ENCODE data around the gene TPRN. TPM values are rescaled to one million over a fixed set of nuclear protein-coding genes. Genes with fewer than 3 reads are reported as not detected.

Gene TPRN
- total RNA-seq, 1 experiment from 2014 or later, result 24.9 TPM

GRCh38 chr9:137242269-137243203, 42.0 kb upstream of the TPRN start:
- H3K79me2 ChIP-seq (ENCODE audit: insufficient read depth, low read length), result peaks cover 40% of the 10 kb centered on the region
- peaks cover 21 to 46% of the 10 kb centered on the region in 2 experiments for H3K4me1 ChIP-seq (ENCODE audit: control insufficient read depth in 1 of 2, insufficient read depth in 2 of 2, low read length in 2 of 2)
- ATAC-seq (no peak), DNase-seq (ENCODE audit: low read depth, low spot score) (no peak)
- BruUV-seq (replicated peaks), result no TSS peak
- H3K27me3 ChIP-seq (ENCODE audit: insufficient read depth, low read length), result no peaks in the 10 kb centered on the region
- POLR2A ChIA-PET, result interaction anchor here (0.7 to 1.7 kb wide), 9 partner anchors 10 to 166 kb away, joined by 3 to 13 read pairs (median 3); partner anchors contain the start of genes NELFB, RNF224, TPRN and UAP1L1
- H3K9ac ChIP-seq (ENCODE audit: low read length), result peak overlapping the region; percentile 93
- H3K4me3 ChIP-seq (replicated peaks in 1 of 2; ENCODE audit: low read depth in 1 of 2, low read length in 2 of 2), result peak overlapping the region; percentile 85 to 96
- RAD21 ChIA-PET (ENCODE audit: low non-redundant PET in 1 of 2, low total read pairs in 2 of 2, uncharacterized antibody in 2 of 2, unreplicated experiment in 2 of 2), result interaction anchor here in 1 of 2 experiments (0.6 kb wide), 1 partner anchor 44 kb away, joined by 4 read pairs; no protein-coding TSS in a partner anchor
- H4K20me1 ChIP-seq (ENCODE audit: insufficient read depth), result peaks cover 21% of the 10 kb centered on the region; the same call in 1 of the 2 replicates
- peak overlapping the region; percentile 96 for H3K27ac ChIP-seq (ENCODE audit: low read depth, low read length)
- H3K9me3 ChIP-seq (ENCODE audit: control insufficient read depth in 1 of 2, insufficient read depth in 1 of 2, low read depth in 1 of 2, low read length in 2 of 2), result no peaks in the 10 kb centered on the region
- no peaks in the 10 kb centered on the region for H3K9me2 ChIP-seq (ENCODE audit: insufficient read depth)
- intact Hi-C loops (cut with micrococcal nuclease), result no loop called here
- peaks cover 11 to 21% of the 10 kb centered on the region in 2 experiments for H3K36me3 ChIP-seq (ENCODE audit: control insufficient read depth in 1 of 2, insufficient read depth in 2 of 2, low read length in 2 of 2)
- CTCF ChIA-PET, result interaction anchor here (0.6 kb wide), 1 partner anchor 18 kb away, joined by 4 read pairs; no protein-coding TSS in a partner anchor
- no peak overlapping the region for H2AFZ ChIP-seq (ENCODE audit: low read depth, low read length, poor library complexity, severe bottlenecking)
- no peak for TF ChIP-seq YY1 (IDR thresholded peaks at IDR 0.05; ENCODE audit: extremely low read depth, insufficient replicate concordance, low read depth, low read length)
- TF ChIP-seq EZH2phosphoT487 (IDR thresholded peaks at IDR 0.05; ENCODE audit: borderline replicate concordance), result no peak
- TF ChIP-seq EGR1 (IDR thresholded peaks at IDR 0.05; ENCODE audit: low read depth), result no peak
- no peak for TF ChIP-seq ZFX (IDR thresholded peaks at IDR 0.05)
- TF ChIP-seq ZBTB33 (IDR thresholded peaks at IDR 0.05; ENCODE audit: extremely low read depth, insufficient replicate concordance, low read length), result no peak
- TF ChIP-seq CBX3 (IDR thresholded peaks at IDR 0.05; ENCODE audit: low read depth), result no peak
- no peak for TF ChIP-seq TCF7L2 (IDR thresholded peaks at IDR 0.05; ENCODE audit: borderline replicate concordance, extremely low read depth, insufficient read depth, insufficient read length)
- TF ChIP-seq CEBPB (IDR thresholded peaks at IDR 0.05; ENCODE audit: low read depth), result no peak
- TF ChIP-seq CTCF (IDR thresholded peaks at IDR 0.05 in 2 of 3, conservative IDR thresholded peaks at IDR 0.05 in 1 of 3; ENCODE audit: borderline replicate concordance in 1 of 3, insufficient read depth in 1 of 3, low read depth in 2 of 3, low read length in 2 of 3), result no peak
- no peak for TF ChIP-seq REST (IDR thresholded peaks at IDR 0.05; ENCODE audit: low read depth)
- TF ChIP-seq SIN3A (IDR thresholded peaks at IDR 0.05; ENCODE audit: low read depth), result no peak
- no peak for TF ChIP-seq POLR2A (IDR thresholded peaks at IDR 0.05; ENCODE audit: borderline replicate concordance, extremely low read depth, insufficient read depth, insufficient read length)
- no peak for TF ChIP-seq ATF3 (IDR thresholded peaks at IDR 0.05)
- peak overlapping the region; percentile 98 for H3K4me2 ChIP-seq (ENCODE audit: low read length)
